NCI-H1930 (cell line): ENCODE measurements around the gene PPM1H.
A peak's percentile ranks its signal among the peaks of the same experiment; 100 is the strongest.

Experiments used
- DNase-seq, 2 experiments: peaks; one replicate each; lab custom pipeline; 2025; lab: John Stamatoyannopoulos, UW

Gene PPM1H

DNA sequence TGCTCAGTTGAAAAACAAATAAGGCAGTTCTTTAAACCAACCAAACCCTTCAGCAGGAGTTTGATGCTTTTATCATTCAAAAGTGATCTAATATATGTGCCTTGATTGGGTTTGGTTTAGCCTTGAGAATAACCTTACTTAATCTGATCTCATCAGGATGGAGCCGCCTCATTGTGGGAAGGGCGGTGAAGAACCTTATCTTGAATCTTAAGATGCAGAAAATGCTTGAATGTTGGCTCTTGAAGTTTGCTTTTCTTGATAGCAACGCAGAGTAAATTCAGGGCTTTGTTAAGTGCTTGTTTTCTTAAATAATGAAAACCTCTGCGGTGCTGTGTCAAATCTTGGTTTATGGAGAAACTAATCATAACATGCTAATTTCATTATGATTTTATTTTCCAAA, 330.1 kb downstream of the PPM1H start:
- no peak for DNase-seq

DNA sequence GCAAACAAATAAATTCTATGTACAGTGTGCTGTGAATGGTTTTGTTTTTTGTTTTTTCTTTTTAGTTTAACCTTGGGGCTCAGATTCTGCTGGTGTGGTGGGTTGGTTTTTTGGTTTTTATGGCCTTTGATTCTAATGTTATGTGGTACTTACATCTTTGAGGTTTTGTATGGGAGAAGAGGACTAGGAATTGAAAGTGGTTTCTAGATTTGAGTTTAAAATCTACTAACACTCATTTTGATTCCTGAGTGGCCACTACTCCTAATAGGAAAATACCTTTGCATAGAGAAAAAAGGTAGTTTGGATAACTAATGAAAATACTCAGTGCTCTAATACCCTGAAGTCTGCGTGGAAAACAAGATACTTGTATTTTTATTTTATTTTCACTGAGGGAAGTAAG, 330.6 kb downstream of the PPM1H start:
- DNase-seq, result no peak

DNA sequence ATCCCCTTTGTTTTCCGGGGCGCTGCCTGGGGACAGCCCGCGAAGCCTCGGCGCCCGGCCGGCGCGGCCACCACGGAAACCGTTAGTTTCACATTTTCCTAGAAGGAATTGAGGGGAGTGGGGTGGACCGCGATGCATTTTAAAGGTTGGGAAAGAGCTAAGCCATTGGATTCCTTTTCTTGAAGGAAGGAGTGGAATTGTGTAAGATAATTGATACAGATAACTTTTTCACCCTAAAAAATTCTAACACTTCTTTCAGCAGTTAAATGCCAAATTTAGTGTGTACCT, 331.2 kb downstream of the PPM1H start:
- no peak for DNase-seq

DNA sequence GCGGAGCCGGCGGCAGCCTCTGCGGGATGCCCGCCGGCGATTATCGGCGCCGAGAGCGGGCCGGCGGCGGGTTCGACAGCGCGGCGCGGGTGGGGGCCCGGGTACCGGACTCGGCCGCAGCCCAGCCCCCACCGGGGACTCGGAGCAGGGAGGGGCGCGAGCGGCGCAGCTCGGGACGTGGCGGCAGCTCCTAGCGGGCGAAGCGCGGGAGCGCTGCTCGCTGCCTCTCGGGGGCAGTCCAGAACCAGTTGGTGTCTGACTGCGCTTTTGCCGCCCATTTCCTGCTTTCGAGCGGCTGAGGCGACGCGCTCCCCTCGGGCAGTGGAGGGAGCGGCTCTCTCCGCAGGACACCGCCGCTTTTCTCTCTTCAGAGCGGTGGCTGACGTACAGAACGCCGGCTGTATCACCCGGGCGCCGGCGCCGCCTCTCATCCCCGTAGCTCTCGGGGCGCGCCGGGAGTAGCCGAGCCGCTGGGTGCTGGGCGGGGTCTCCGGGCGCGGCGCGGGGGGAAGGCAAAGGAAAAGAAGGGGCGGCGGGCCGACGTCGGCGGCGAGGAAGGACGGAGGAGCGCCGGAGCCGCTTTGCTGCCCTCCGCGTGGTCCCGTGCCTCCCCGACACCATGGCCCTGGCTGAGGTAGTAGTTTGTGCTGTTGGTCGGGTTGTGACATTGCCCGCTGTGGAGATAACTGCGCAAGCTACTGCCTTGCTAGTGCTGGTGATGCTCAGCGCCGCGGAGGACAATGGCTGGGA, 331.7 kb downstream of the PPM1H start:
- peak; percentile 75 to 85 for DNase-seq

DNA sequence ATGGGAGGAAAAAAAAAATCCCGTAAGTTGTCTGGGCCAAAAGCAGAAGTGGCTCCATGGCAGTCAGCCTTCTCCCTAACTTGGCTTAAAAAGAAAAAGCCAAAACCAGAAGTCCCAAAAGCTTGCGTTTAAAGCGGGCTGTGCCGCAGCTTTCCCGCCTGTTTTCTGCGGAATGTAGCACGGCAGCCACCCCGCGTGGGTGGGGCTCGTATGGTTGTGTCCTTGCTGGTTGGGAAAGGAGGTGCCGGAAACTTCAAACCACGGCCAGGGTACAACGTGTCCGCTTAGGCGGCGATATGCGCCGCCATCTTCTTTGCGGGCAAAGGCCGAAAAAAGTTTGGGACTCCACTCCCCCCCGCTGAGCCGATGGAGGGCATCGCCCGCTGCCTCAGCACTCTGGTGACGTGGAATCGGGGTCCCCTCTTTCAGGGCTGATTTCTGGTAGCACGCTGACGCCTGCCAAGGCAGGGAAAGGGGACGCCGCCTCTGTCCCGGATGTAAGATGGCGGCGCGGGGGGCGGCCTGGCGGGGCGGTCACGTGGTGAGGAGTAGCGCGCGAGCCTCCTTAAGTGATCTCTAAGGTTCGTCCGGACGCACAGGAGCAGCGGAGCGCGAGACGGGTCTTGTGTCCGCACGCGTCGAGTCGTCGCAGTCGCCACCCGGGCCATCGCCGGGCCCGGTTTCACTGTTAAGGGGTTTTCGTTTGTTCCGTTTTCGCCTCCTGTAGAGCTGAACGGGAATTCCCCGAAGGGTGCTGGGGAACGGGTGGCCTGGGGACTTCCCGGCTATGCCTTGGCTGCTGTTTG, 332.5 kb downstream of the PPM1H start:
- DNase-seq, result peak; percentile 79 to 88

DNA sequence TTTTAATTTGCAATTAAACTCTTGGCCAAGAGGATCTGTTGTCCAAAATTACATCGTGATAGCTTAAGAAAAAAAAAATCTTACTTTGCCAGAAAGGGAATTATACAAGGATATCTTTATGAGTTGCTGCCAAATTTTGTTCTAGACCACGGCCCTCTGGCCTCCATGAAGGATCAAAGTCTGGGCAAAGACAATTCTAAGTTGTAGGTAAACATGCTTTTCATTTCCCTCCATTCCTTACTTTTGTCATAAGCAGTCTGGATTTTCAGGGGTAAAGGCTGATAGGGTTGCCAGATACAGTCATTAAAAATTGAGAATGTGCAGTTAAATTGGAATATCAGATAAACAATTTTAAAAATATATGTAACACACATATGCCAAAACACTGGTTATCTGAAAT, 333.2 kb downstream of the PPM1H start:
- DNase-seq, result no peak

DNA sequence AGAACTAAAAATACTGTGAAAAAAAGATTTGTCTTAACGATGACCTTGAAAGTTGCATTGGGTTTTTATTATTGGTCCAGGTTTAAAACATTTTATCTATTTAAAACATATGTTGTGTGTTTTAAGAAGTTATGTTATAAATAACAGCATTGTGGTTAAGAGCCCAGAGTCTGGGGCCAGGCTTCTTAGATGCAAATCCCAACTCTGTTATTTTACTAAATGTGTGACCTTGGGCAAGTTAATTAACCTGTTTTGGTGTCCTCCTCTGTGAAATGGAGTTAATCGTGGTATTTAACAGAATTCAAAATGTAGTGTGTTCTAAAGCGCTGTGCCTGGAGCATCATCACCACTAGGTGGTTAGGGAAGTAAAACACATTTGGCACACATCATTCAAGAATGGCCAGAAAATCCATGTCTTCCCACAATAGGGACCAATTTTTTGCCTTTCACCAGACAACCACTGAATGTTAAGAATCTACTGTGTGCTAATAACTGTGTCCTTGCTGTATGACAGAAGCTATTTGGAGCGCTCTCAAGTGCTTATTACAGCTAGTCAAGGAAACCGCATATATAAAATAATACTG, 335.0 kb downstream of the PPM1H start:
- peak in 1 of 2 experiments; percentile 8 for DNase-seq

DNA sequence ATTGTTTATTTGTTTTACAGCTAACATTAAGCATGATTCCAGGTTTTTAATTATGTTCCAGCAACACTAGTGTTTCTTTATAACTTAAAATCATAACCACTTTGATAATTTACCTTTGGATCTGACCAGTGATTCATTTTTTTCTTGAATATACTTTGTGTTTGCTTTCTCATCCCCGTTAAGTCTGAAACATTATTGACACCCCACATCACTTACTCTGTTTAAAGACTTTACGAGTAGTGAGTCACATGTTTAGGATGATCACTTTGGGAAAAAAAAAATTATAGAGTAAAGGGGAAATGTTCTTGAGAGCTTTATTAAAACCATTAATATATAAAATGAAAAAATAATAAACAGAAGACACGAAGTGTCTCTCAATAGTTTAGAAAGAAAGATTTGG, 336.1 kb downstream of the PPM1H start:
- no peak for DNase-seq

DNA sequence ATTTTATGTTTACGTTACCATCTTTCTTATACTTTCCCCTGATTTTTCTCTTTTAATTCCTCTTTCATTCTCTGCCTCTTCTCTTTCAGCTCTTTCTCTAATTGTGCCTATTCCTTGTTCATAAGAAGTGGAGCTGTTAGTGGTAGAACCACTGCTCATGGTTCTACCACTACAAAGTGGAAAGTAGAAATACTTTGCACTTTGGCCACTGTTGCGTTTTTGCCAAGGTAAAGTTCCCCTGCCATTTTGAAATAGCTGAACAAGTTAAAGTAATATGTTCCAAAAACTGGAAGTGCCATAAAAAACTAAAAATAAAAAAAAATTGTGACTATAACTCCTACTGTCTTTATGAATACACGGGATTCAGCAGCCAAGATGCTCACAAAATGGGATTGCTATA, 337.7 kb downstream of the PPM1H start:
- no peak for DNase-seq
